ENCODE results near the gene GRK5.

GRK5 gene

GRCh38 chr10:119205894-119206602 is 1.3 kb upstream of the GRK5 start:
- Histone ChIP-seq H3K4me3 (ENCODE audit: low read depth in 1 of 2, low read length in 2 of 2) (peak overlapping the region; percentile 46 to 90; a peak in 3 of 4 replicates), H3K36me3 (ENCODE audit: insufficient read depth, low read length) (no peaks in the 10 kb centered on the region; the same call in 1 of the 2 replicates), H3K4me2 (ENCODE audit: insufficient read depth, low read length) (peak overlapping the region; percentile 86), H3K9ac (ENCODE audit: low read depth, low read length) (peak overlapping the region; percentile 91), H3K9me3 (ENCODE audit: insufficient read depth, low read length, severe bottlenecking) (no peaks in the 10 kb centered on the region), H3K4me1 (ENCODE audit: insufficient read depth, low read length) (peaks cover 40% of the 10 kb centered on the region), H3K27ac (ENCODE audit: low read length) (peak overlapping the region; percentile 83), H4K20me1 (ENCODE audit: insufficient read depth, low read length) (no peaks in the 10 kb centered on the region), H3K79me2 (ENCODE audit: insufficient read depth, low read length) (peaks cover 32% of the 10 kb centered on the region), H3K27me3 (ENCODE audit: insufficient read depth, low read length, poor library complexity) (no peaks in the 10 kb centered on the region), H2AFZ (ENCODE audit: low read depth, low read length) (peak overlapping the region; percentile 86)
- TF ChIP-seq EZH2 (IDR thresholded peaks at IDR 0.05; ENCODE audit: borderline replicate concordance, low read depth, low read length, severe bottlenecking): no peak
- TF ChIP-seq CTCF (IDR thresholded peaks at IDR 0.05; ENCODE audit: borderline replicate concordance, extremely low read depth, low read length, poor library complexity, severe bottlenecking): no peak
- no peak for ATAC-seq (ENCODE audit: insufficient read depth, low read depth)
- DNase-seq: peak; percentile 66

DNA sequence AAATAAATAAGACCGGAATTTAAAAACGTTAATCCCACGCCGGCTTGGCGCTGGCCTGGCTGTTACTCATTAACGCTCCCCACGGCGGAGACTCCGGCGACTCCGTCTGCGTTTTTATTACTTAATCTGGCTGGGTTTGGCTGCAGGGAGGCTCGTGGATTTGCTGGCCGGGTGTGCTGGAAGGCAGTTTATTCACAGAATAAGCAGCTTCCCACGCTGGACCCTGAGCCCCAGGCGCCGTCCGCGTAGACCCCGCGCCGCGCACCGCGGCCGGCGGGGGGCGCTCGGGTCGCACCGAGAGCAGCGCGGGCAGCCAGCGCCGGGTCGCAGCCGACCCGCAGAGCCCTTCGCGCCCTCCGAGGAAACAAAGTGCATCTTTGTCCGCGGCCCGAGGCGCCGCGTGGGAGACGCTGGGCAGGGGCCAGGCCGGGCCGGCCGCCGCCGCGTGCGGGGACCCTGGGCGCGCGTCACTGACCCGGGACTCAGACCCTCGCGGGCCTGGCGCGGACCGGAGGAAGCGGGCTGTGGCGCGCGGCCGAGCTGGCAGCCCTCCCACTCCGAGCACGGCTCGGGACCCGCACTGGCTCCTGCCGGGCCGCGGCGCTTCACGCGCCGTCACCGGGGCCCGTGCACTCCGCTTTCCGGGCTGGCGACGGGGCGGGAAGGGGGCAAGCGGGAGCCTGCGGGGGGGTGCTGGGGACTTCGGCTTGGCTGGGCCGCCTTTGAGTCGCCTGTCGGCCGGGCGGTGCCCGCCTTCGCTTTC is 587 bp upstream of the GRK5 start:
- Histone ChIP-seq H3K9ac (ENCODE audit: low read depth, low read length) (peak overlapping the region; percentile 91), H2AFZ (ENCODE audit: low read depth, low read length) (peak overlapping the region; percentile 86), H4K20me1 (ENCODE audit: insufficient read depth, low read length) (no peaks in the 10 kb centered on the region), H3K36me3 (ENCODE audit: insufficient read depth, low read length) (no peaks in the 10 kb centered on the region; the same call in 1 of the 2 replicates), H3K4me3 (ENCODE audit: low read depth in 1 of 2, low read length in 2 of 2) (peak overlapping the region; percentile 46 to 90; a peak in 3 of 4 replicates), H3K4me2 (ENCODE audit: insufficient read depth, low read length) (peak overlapping the region; percentile 86), H3K9me3 (ENCODE audit: insufficient read depth, low read length, severe bottlenecking) (no peaks in the 10 kb centered on the region), H3K27me3 (ENCODE audit: insufficient read depth, low read length, poor library complexity) (no peaks in the 10 kb centered on the region), H3K27ac (ENCODE audit: low read length) (peak overlapping the region; percentile 83), H3K4me1 (ENCODE audit: insufficient read depth, low read length) (peaks cover 47% of the 10 kb centered on the region), H3K79me2 (ENCODE audit: insufficient read depth, low read length) (peaks cover 38% of the 10 kb centered on the region)
- no peak for TF ChIP-seq EZH2 (IDR thresholded peaks at IDR 0.05; ENCODE audit: borderline replicate concordance, low read depth, low read length, severe bottlenecking)
- peak; percentile 91 for TF ChIP-seq CTCF (IDR thresholded peaks at IDR 0.05; ENCODE audit: borderline replicate concordance, extremely low read depth, low read length, poor library complexity, severe bottlenecking)
- DNase-seq (peak; percentile 72), ATAC-seq (ENCODE audit: insufficient read depth, low read depth) (peak; percentile 51)

DNA sequence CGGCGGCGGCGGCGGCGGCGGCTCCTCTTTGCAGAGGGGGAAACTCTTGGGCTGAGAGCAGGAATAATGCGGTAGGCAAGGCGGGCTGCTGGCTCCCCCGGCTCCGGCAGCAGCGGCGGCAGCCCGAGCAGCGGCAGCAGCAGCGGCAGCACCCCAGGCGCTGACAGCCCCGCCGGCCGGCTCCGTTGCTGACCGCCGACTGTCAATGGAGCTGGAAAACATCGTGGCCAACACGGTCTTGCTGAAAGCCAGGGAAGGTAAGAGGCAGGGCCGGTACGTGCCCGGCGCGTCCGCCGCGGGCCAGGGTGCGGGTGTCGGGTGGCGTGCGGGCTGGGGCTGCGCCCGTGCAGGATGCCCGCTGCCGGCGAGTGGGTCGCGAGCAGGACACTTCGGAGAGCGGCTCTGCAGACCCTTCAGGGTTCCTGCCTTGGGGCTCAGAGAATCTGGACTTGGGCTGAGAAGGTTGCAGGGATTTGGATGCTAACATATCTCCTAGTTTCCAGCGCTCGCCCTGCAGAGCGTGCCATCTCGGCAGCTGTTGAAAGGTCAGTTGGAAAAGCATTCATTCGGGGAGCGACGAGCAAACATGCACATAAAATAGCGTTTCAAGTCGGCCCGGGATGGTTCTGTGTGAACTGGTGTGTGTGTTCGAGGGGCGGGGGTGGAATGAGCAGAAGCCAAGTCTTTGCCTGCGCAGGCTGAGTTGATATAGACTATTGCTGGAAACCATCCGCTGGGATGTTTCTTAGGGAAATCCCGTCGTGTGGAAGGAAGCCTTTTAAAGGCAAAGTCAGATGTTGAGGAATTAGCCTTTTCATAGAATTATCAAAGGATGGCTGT is 562 bp downstream of the GRK5 start:
- Histone ChIP-seq H3K27ac (ENCODE audit: low read length) (peak overlapping the region; percentile 65), H3K79me2 (ENCODE audit: insufficient read depth, low read length) (peaks cover 41% of the 10 kb centered on the region), H3K9me3 (ENCODE audit: insufficient read depth, low read length, severe bottlenecking) (no peaks in the 10 kb centered on the region), H3K27me3 (ENCODE audit: insufficient read depth, low read length, poor library complexity) (no peaks in the 10 kb centered on the region), H3K4me2 (ENCODE audit: insufficient read depth, low read length) (peak overlapping the region; percentile 86), H4K20me1 (ENCODE audit: insufficient read depth, low read length) (no peaks in the 10 kb centered on the region), H3K9ac (ENCODE audit: low read depth, low read length) (peak overlapping the region; percentile 80), H3K4me3 (ENCODE audit: low read depth in 1 of 2, low read length in 2 of 2) (peak overlapping the region; percentile 74 to 90), H3K36me3 (ENCODE audit: insufficient read depth, low read length) (no peaks in the 10 kb centered on the region; the same call in 1 of the 2 replicates), H2AFZ (ENCODE audit: low read depth, low read length) (peak overlapping the region; percentile 76), H3K4me1 (ENCODE audit: insufficient read depth, low read length) (peaks cover 59% of the 10 kb centered on the region)
- ATAC-seq (ENCODE audit: insufficient read depth, low read depth): peak; percentile 13
- TF ChIP-seq CTCF (IDR thresholded peaks at IDR 0.05; ENCODE audit: borderline replicate concordance, extremely low read depth, low read length, poor library complexity, severe bottlenecking) (no peak), EZH2 (IDR thresholded peaks at IDR 0.05; ENCODE audit: borderline replicate concordance, low read depth, low read length, severe bottlenecking) (peak; percentile 42)
- peak; percentile 61 for DNase-seq
